ENCODE data around the gene COL18A1. TPM values are rescaled to one million over a fixed set of nuclear protein-coding genes. Genes with fewer than 3 reads are reported as not detected.

Gene COL18A1
- total and polyA plus RNA-seq, 2 of the 8 experiments (the other 6 are each of a cell fraction or from before 2014, with no cell fraction given), result 145 to 201 TPM

DNA sequence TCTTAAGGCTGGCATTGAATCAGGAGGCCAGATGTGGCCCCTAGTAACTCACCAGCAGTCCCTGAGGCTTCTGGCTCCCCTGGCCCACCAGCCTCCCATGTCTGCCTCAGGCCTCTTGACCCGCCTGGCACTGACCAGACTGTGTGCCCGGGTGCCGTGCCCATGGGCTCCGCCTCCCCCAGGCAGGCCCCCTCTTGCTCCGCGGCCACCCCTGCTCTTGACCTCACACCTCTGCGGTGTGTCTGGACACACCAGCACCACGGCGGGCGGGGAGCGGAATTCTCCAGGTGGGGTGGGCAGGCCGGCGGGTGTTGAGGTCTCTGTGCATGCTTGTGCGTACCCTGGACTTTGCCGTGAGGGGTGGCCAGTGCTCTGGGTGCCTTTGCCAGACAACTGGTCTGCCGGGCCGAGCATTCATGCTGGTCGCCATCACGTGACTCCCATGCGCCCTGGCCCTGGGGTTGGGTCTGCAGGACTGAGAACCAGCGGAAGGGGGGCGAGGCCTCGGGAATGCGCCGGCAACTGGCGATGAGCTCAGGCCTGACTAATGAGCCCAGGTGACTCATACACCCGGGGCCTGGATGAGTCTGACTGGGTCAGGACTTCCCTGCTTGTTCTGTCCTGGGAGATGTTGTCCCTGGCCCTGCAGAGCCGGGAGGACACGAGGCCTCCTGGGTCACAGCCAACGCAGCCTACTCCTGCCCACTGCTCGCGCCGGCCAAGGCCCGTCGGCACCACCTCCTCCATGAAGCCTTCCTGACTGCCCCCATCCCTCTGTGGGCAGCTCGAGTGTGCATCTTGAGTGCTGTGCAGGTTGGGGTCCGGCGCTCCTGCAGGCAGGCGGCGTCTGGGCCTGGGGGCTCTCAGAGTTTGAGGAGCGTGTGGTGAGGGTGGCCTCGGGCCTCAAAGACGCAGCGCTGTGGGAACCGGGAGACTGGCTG, 22.6 kb downstream of the COL18A1 start:
- Histone ChIP-seq H2BK20ac (ENCODE audit: low read length) (no peak overlapping the region), H3K9ac (replicated peaks in 1 of 4; ENCODE audit: extremely low read depth in 1 of 4, low read depth in 3 of 4, low read length in 3 of 4) (no peak overlapping the region), H3K4me2 (ENCODE audit: insufficient read depth in 1 of 2, low read depth in 2 of 2, low read length in 2 of 2) (no peak overlapping the region), H3K4me1 (replicated peaks in 1 of 4; ENCODE audit: control insufficient read depth in 3 of 4, insufficient read depth in 4 of 4, low read length in 3 of 4) (peaks cover 0 to 47% (median 40%) of the 10 kb centered on the region in 4 experiments; a peak in 6 of 7 replicates), H2BK120ac (replicated peaks; ENCODE audit: low read depth, low read length) (no peak overlapping the region), H3K27me3 (replicated peaks in 1 of 4; ENCODE audit: control insufficient read depth in 3 of 4, extremely low read depth in 1 of 4, insufficient read depth in 3 of 4, low read length in 3 of 4) (no peaks in the 10 kb centered on the region), H4K20me1 (replicated peaks in 1 of 2; ENCODE audit: control insufficient read depth in 1 of 2, insufficient read depth in 2 of 2, low read length in 2 of 2) (peaks cover 16 to 62% of the 10 kb centered on the region in 2 experiments), H2BK12ac (ENCODE audit: low read depth, low read length) (no peak overlapping the region; the same call in 1 of the 2 replicates), H3K56ac (replicated peaks; ENCODE audit: insufficient read length, low read depth, low read length) (no peak overlapping the region), H3K23me2 (ENCODE audit: low read depth, low read length) (no peaks in the 10 kb centered on the region), H4K5ac (ENCODE audit: insufficient read length, low read depth, low read length) (no peak overlapping the region), H2BK5ac (ENCODE audit: low read depth, low read length) (peak overlapping the region; percentile 60; the same call in 1 of the 2 replicates), H2AK5ac (ENCODE audit: low read depth, low read length) (0 out of 2 replicates have a peak overlapping the region, but pooled peaks have one; percentile 24), H4K91ac (replicated peaks; ENCODE audit: insufficient read length, low read length) (peak overlapping the region; percentile 69), H3K79me2 (ENCODE audit: control insufficient read depth in 1 of 2, insufficient read depth in 2 of 2, low read length in 2 of 2) (peaks cover 6 to 92% of the 10 kb centered on the region in 2 experiments; a peak in 3 of 4 replicates), H3K27ac (ENCODE audit: low read depth, low read length) (no peak overlapping the region), H3K79me1 (ENCODE audit: low read depth, low read length) (peaks cover 35% of the 10 kb centered on the region), H3K14ac (ENCODE audit: insufficient read length) (no peak overlapping the region), H4K8ac (ENCODE audit: extremely low read depth, insufficient read depth, low read length) (no peak overlapping the region; the same call in 1 of the 2 replicates), H3K36me3 (ENCODE audit: control insufficient read depth in 2 of 4, insufficient read depth in 4 of 4, low read length in 3 of 4) (0 out of 8 replicates have a peak, but pooled peaks cover 0 to 3% (median 0%) of the 10 kb centered on the region in 4 experiments), H3K23ac (ENCODE audit: insufficient read length) (no peak overlapping the region), H3K18ac (ENCODE audit: extremely low read depth, low read length) (peak overlapping the region; percentile 78), H2BK15ac (ENCODE audit: low read length) (peak overlapping the region; percentile 61; the same call in 1 of the 2 replicates), H3K4me3 (ENCODE audit: extremely low read depth in 1 of 4, insufficient read depth in 2 of 4, low read depth in 3 of 4, low read length in 4 of 4) (no peak overlapping the region), H3K9me3 (ENCODE audit: insufficient read depth in 2 of 2, low read depth in 1 of 2, low read length in 1 of 2) (no peaks in the 10 kb centered on the region), H2AFZ (ENCODE audit: low read length) (no peak overlapping the region), H3K4ac (replicated peaks; ENCODE audit: insufficient read length, low read depth, low read length) (peak overlapping the region; percentile 67)
- ChIA-PET POLR2A (ENCODE audit: partially characterized antibody) (interaction anchor here (0.8 to 2.5 kb wide), 7 partner anchors 9 to 141 kb away, joined by 3 to 12 read pairs (median 4); no protein-coding TSS in a partner anchor), CTCF (ENCODE audit: partially characterized antibody) (interaction anchor here (1.0 to 1.8 kb wide), 6 partner anchors 13 to 290 kb away, joined by 3 to 5 read pairs (median 3); no protein-coding TSS in a partner anchor)
- DNase-seq (ENCODE audit: low read depth in 1 of 2, low spot score in 2 of 2) (peak in 1 of 2 experiments; percentile 67), FAIRE-seq (no peak)
- WGBS, 2 experiments (ENCODE audit: extremely low coverage in 1 of 2, insufficient coverage in 1 of 2, insufficient read length in 1 of 2, insufficient replicate concordance in 2 of 2, low coverage in 1 of 2, low lambda C conversion rate in 2 of 2, missing lambda C conversion rate in 1 of 2), result 84% methylated on average over 41 of the region's 45 CpGs; no CpG with 5 or more reads in 1 of the 2 experiments
- TF ChIP-seq NANOG (IDR thresholded peaks at IDR 0.05; ENCODE audit: insufficient read depth, low read depth, low read length, poor library complexity, severe bottlenecking) (no peak), JUND (IDR thresholded peaks at IDR 0.05; ENCODE audit: low read length) (peak; percentile 86), TBP (IDR thresholded peaks at IDR 0.05; ENCODE audit: low read depth, low read length) (peak; percentile 62), EGR1 (IDR thresholded peaks at IDR 0.05; ENCODE audit: borderline replicate concordance, low read depth, low read length) (no peak), SAP30 (IDR thresholded peaks at IDR 0.05; ENCODE audit: insufficient read depth, insufficient replicate concordance, low read length) (no peak)
- TF ChIP-seq, protein P1, sequence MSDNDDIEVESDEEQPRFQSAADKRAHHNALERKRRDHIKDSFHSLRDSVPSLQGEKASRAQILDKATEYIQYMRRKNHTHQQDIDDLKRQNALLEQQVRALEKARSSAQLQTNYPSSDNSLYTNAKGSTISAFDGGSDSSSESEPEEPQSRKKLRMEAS (IDR thresholded peaks at IDR 0.05), result peak; percentile 67
- TF ChIP-seq, protein P2, sequence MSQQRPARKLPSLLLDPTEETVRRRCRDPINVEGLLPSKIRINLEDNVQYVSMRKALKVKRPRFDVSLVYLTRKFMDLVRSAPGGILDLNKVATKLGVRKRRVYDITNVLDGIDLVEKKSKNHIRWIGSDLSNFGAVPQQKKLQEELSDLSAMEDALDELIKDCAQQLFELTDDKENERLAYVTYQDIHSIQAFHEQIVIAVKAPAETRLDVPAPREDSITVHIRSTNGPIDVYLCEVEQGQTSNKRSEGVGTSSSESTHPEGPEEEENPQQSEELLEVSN (IDR thresholded peaks at IDR 0.05), result peak; percentile 17; the same call in 1 of the 2 replicates

Data from H1 (cell line).